HepG2 (cell line): ENCODE results near the gene ZMIZ1. TPM values are rescaled to one million over a fixed set of nuclear protein-coding genes. Genes with fewer than 3 reads are reported as not detected.

Experiments used
- ATAC-seq: fragments of 200-7000 bp; cut with Tn5 transposase; 3 replicates; pipeline ENCODE4 v1.9.1; 2020; ENCODE audit warnings: mild to moderate bottlenecking, moderate library complexity
- BruUV-seq: library from RNA; stranded (reverse); fragments of 400-500 nt; replicated peaks from 2 replicates; lab custom pipeline; 2021; lab: Mats Ljungman, UMichigan
- CTCF ChIA-PET: fragments of 300-600 bp; formaldehyde crosslinking; extraction: SDS; loops from one replicate; lab custom pipeline; 2021; ENCODE audit warnings: low total read pairs, inconsistent platforms, low intra/inter-chr PET ratio; lab: Yijun Ruan, JAX
- POLR2A ChIA-PET: fragments of 350-600 bp; sonication (Branson Sonifier 250); formaldehyde crosslinking; loops from one replicate; lab custom pipeline; 2020; ENCODE audit warnings: antibody characterized with exemption, inconsistent platforms; lab: Yijun Ruan, JAX
- DNase-seq: peaks from one replicate; pipeline ENCODE4 v3.0.0-alpha.2; 2015; ENCODE audit warnings: low spot score
- FAIRE-seq: peaks from 3 replicates; lab custom pipeline; 2011; peaks lifted over from hg19 to GRCh38; lab: Jason Lieb, UNC
- H2AFZ ChIP-seq: one replicate; pipeline ENCODE4 v1.6.1; 2011; ENCODE audit warnings: low read length, inconsistent platforms
- H3K27ac ChIP-seq: fragments of 300-600 bp; 3 replicates; pipeline ENCODE4 v1.8.0; 2011; ENCODE audit warnings: mixed run types, mild to moderate bottlenecking, mixed read lengths, low read length, inconsistent platforms; ENCODE audit not compliant: insufficient read depth; ENCODE audit errors: extremely low read length
- H3K27me3 ChIP-seq, 2 experiments: fragments of 200-600 bp in 1 of 2; 2 replicates in 1 of 2; 3 replicates in 1 of 2; pipeline versions ENCODE4 v1.6.0 to v1.8.0; 2011; ENCODE audit warnings: low read length in 2 of 2, mild to moderate bottlenecking in 2 of 2, moderate library complexity in 2 of 2, inconsistent platforms in 1 of 2; ENCODE audit not compliant: insufficient read depth in 2 of 2, control insufficient read depth in 1 of 2
- H3K36me3 ChIP-seq, 2 experiments: fragments of 200-600 bp in 1 of 2; replicated peaks in 1 of 2; 2 replicates in 1 of 2; 3 replicates in 1 of 2; pipeline versions ENCODE4 v1.5.1 to v1.8.0; 2011; ENCODE audit warnings: low read length in 2 of 2, inconsistent platforms in 1 of 2; ENCODE audit not compliant: insufficient read depth in 2 of 2, control insufficient read depth in 1 of 2
- H3K4me1 ChIP-seq: 2 replicates; pipeline ENCODE4 v1.5.1; 2012; ENCODE audit warnings: low read length, inconsistent platforms; ENCODE audit not compliant: insufficient read depth
- H3K4me2 ChIP-seq: 2 replicates; pipeline ENCODE4 v1.6.0; 2011; ENCODE audit warnings: low read depth, low read length, inconsistent platforms
- H3K4me3 ChIP-seq, 3 experiments: fragments of 200-600 bp in 1 of 3; sonication (generic), shearing (Covaris generic) in 1 of 3; replicated peaks in 1 of 3; 2 replicates each; pipeline ENCODE4 v1.5.1; 2011 to 2016; ENCODE audit warnings: low read length in 3 of 3, inconsistent platforms in 2 of 3, low read depth in 2 of 3, mild to moderate bottlenecking in 2 of 3, control low read depth in 1 of 3, mixed read lengths in 1 of 3; ENCODE audit not compliant: insufficient read depth in 1 of 3
- H3K79me2 ChIP-seq: one replicate; pipeline ENCODE4 v1.6.1; 2011; ENCODE audit warnings: low read length, inconsistent platforms; ENCODE audit not compliant: insufficient read depth
- H3K9ac ChIP-seq: 2 replicates; pipeline ENCODE4 v1.6.0; 2011; ENCODE audit warnings: mild to moderate bottlenecking, low read depth, low read length, inconsistent platforms; ENCODE audit not compliant: insufficient read depth
- H3K9me3 ChIP-seq: 2 replicates; pipeline ENCODE4 v1.5.1; 2012; ENCODE audit warnings: mild to moderate bottlenecking, low read length
- H4K20me1 ChIP-seq: 2 replicates; pipeline ENCODE4 v1.6.0; 2011; ENCODE audit warnings: inconsistent platforms, mild to moderate bottlenecking, low read length, moderate library complexity; ENCODE audit not compliant: insufficient read depth
- CAMTA2 ChIP-seq: sonication (generic); formaldehyde crosslinking; IDR thresholded peaks from 2 replicates; pipeline ENCODE4 v1.4.0; 2020; ENCODE audit warnings: mild to moderate bottlenecking, missing genetic modification reagents, borderline replicate concordance
- KIAA2018 ChIP-seq: sonication (generic); formaldehyde crosslinking; IDR thresholded peaks from 2 replicates; pipeline ENCODE4 v1.5.0; 2020; ENCODE audit warnings: mild to moderate bottlenecking, missing genetic modification reagents, borderline replicate concordance
- SALL1 ChIP-seq: sonication (generic); formaldehyde crosslinking; IDR thresholded peaks from 2 replicates; pipeline ENCODE4 v1.8.0; 2022; ENCODE audit warnings: mild to moderate bottlenecking, missing genetic modification reagents
- SSRP1 ChIP-seq: IDR thresholded peaks from 2 replicates; pipeline ENCODE4 v1.6.1; 2016; ENCODE audit warnings: control low read depth
- ZHX2 ChIP-seq, 2 experiments: sonication (generic) in 1 of 2; formaldehyde crosslinking in 1 of 2; IDR thresholded peaks; 2 replicates each; pipeline versions ENCODE4 v1.6.1 to v1.9.0; 2014 to 2022; ENCODE audit warnings: antibody characterized with exemption in 1 of 2, borderline replicate concordance in 1 of 2, inconsistent platforms in 1 of 2, low read depth in 1 of 2, missing genetic modification reagents in 1 of 2
- ZNF160 ChIP-seq: sonication (generic); formaldehyde crosslinking; IDR thresholded peaks from 2 replicates; pipeline ENCODE4 v1.8.0; 2022; ENCODE audit warnings: mild to moderate bottlenecking, inconsistent platforms, missing genetic modification reagents
- WGBS: methylation state at CpG from one replicate; pipeline ENCODE4 v1.1.6; 2017; ENCODE audit warnings: low lambda C conversion rate; 5-methylcytosine and 5-hydroxymethylcytosine counted together
- in situ Hi-C: cut with HindIII; loops from 2 replicates; pipeline ENCODE4 v1.10.0; 2017; ENCODE audit warnings: low pct_unique_long_range_greater_than_20kb; ENCODE audit not compliant: extremely low pct_ligation_motif_present
- intact Hi-C: fragments of 100-400 bp; cut with micrococcal nuclease; formaldehyde crosslinking; loops from one replicate; pipeline ENCODE4 v1.10.0; 2022; ENCODE audit not compliant: unreplicated experiment
- polyA plus RNA-seq, 8 experiments: library from polyadenylated mRNA; depleted of rRNA in 3 of 8; stranded (reverse) in 7 of 8; unstranded in 1 of 8; fragments of >200 nt; fragmentation: Illumina TruSeq in 4 of 8; extraction: Trizol in 4 of 8; gene quantifications; 2 replicates each; pipeline versions ENCODE4 v1.2.1 to v1.2.3, GENCODE V29; 2011 to 2016; ENCODE audit warnings: low read depth in 4 of 8, missing spikeins in 1 of 8, mixed read lengths in 1 of 8; ENCODE audit not compliant: insufficient read depth in 1 of 8
- total RNA-seq, 5 experiments: library from RNA; depleted of rRNA; stranded (reverse); fragments of >200 nt; fragmentation: Illumina TruSeq; extraction: Trizol; gene quantifications; 2 replicates each; pipeline ENCODE4 v1.2.3, GENCODE V29; 2016; ENCODE audit warnings: low read depth in 1 of 5

ZMIZ1 gene
- total and polyA plus RNA-seq, 2 of the 13 experiments (the other 11 are each of a cell fraction or from before 2014, with no cell fraction given): 5.3 to 10.2 TPM

GRCh38 chr10:79047584-79047874 is 21.2 kb upstream of the ZMIZ1 start (continued):
- TF ChIP-seq KIAA2018 (CRISPR knock-in tag): no peak

- no TSS peak for BruUV-seq
- H4K20me1 ChIP-seq: no peaks in the 10 kb centered on the region
- H3K27me3 ChIP-seq: peaks cover 3 to 6% of the 10 kb centered on the region in 2 experiments; a peak in 2 of 5 replicates
- H3K9me3 ChIP-seq: no peaks in the 10 kb centered on the region
- CTCF ChIA-PET: no interaction called here
- intact Hi-C loops: no loop called here
- H3K79me2 ChIP-seq: no peaks in the 10 kb centered on the region
- no peak overlapping the region for H3K27ac ChIP-seq
- H3K4me3 ChIP-seq: peak overlapping the region in 1 of 3 experiments; percentile 43; a peak in 1 of 6 replicates
- H3K36me3 ChIP-seq: no peaks in the 10 kb centered on the region
- in situ Hi-C loops: no loop called here
- H3K4me1 ChIP-seq: peaks cover 49% of the 10 kb centered on the region
- peak; percentile 6; the same call in 1 of the 3 replicates for ATAC-seq
- H3K9ac ChIP-seq: no peak overlapping the region
- no peak for DNase-seq
- H2AFZ ChIP-seq: no peak overlapping the region
- POLR2A ChIA-PET: interaction anchor here (1.0 kb wide), 1 partner anchor 75 kb away, joined by 3 read pairs; no protein-coding TSS in a partner anchor
- 5% methylated on average over 8 of the region's 13 CpGs for WGBS
- FAIRE-seq: no peak
- peak overlapping the region; percentile 56 for H3K4me2 ChIP-seq
- TF ChIP-seq CAMTA2 (CRISPR knock-in tag) (no peak), ZHX2 (IDR thresholded peaks at IDR 0.05; ENCODE audit: low read depth) (no peak), ZHX2 (CRISPR knock-in tag; IDR thresholded peaks at IDR 0.05; ENCODE audit: borderline replicate concordance) (no peak), ZNF160 (CRISPR knock-in tag) (no peak), SSRP1 (CRISPR knock-in tag) (no peak), SALL1 (CRISPR knock-in tag) (no peak)
Observed at GRCh38 chr10:79047875-79048638, 20.7 kb upstream of the ZMIZ1 start.
